Parathyroid adenoma (tissue), 2 donors: ENCODE results near the gene ADGRV1.
"Not testable (repeated sequence)": the region's sequence is repeated elsewhere in the genome, so short reads cannot be mapped to it uniquely, and the experiment has no call there.

Source experiments
- H2AFZ ChIP-seq: fragments of 300-600 bp; sonication (generic); one replicate; pipeline ENCODE4 v1.7.0; 2017; ENCODE audit warnings: antibody characterized with exemption, mild to moderate bottlenecking
- H3K27ac ChIP-seq: fragments of 300-600 bp; sonication (generic); one replicate; pipeline ENCODE4 v1.7.0; 2017
- H3K27me3 ChIP-seq: fragments of 300-600 bp; sonication (generic); one replicate; pipeline ENCODE4 v1.7.0; 2017; ENCODE audit warnings: low read length; ENCODE audit not compliant: control insufficient read depth, insufficient read depth
- H3K36me3 ChIP-seq: fragments of 300-600 bp; sonication (generic); one replicate; pipeline ENCODE4 v1.7.0; 2017; ENCODE audit warnings: low read length; ENCODE audit not compliant: control insufficient read depth, insufficient read depth
- H3K4me1 ChIP-seq: fragments of 300-600 bp; sonication (generic); one replicate; pipeline ENCODE4 v1.7.0; 2017; ENCODE audit warnings: control low read depth
- H3K4me2 ChIP-seq: fragments of 300-600 bp; sonication (generic); one replicate; pipeline ENCODE4 v1.7.0; 2017; ENCODE audit warnings: low read length
- H3K4me3 ChIP-seq: fragments of 300-600 bp; sonication (generic); one replicate; pipeline ENCODE4 v1.7.0; 2017; ENCODE audit warnings: low read depth, low read length
- H3K79me2 ChIP-seq: fragments of 300-600 bp; sonication (generic); one replicate; pipeline ENCODE4 v1.7.0; 2017; ENCODE audit warnings: control low read depth
- H3K9ac ChIP-seq: fragments of 300-600 bp; sonication (generic); one replicate; pipeline ENCODE4 v1.7.0; 2017; ENCODE audit warnings: mild to moderate bottlenecking
- H3K9me3 ChIP-seq: fragments of 300-600 bp; sonication (generic); one replicate; pipeline ENCODE4 v1.7.0; 2017; ENCODE audit warnings: low read length; ENCODE audit not compliant: control insufficient read depth
- CTCF ChIP-seq: fragments of 300-600 bp; sonication (generic); IDR thresholded peaks from one replicate; pipeline ENCODE4 v1.7.0; 2017; ENCODE audit warnings: antibody characterized with exemption, mild to moderate bottlenecking
- donor health status: primary hyperparathyroidism.

ADGRV1 gene

GRCh38 chr5:90917928-90918668, 359.5 kb downstream of the ADGRV1 start:
- Histone ChIP-seq H3K9ac (no peak overlapping the region), H3K9me3 (no peaks in the 10 kb centered on the region), H3K27ac (no peak overlapping the region), H3K79me2 (no peaks in the 10 kb centered on the region), H3K27me3 (no peaks in the 10 kb centered on the region), H3K4me1 (no peaks in the 10 kb centered on the region), H3K36me3 (no peaks in the 10 kb centered on the region), H3K4me2 (peak overlapping the region; percentile 59), H2AFZ (peak overlapping the region; percentile 40), H3K4me3 (peak overlapping the region; percentile 24)
- TF ChIP-seq CTCF = no peak

GRCh38 chr5:90921418-90921973, 362.9 kb downstream of the ADGRV1 start:
- H3K4me1 ChIP-seq = no peaks in the 10 kb centered on the region
- no peak overlapping the region for H3K4me2 ChIP-seq
- no peaks in the 10 kb centered on the region for H3K27me3 ChIP-seq
- H3K27ac ChIP-seq = no peak overlapping the region
- no peak for TF ChIP-seq CTCF
- H3K79me2 ChIP-seq = no peaks in the 10 kb centered on the region
- H3K4me3 ChIP-seq = no peak overlapping the region
- H2AFZ ChIP-seq = no peak overlapping the region
- H3K36me3 ChIP-seq = no peaks in the 10 kb centered on the region
- no peaks in the 10 kb centered on the region for H3K9me3 ChIP-seq
- H3K9ac ChIP-seq = no peak overlapping the region

- not testable (repeated sequence) for H3K27me3 ChIP-seq, H3K9ac ChIP-seq, H3K36me3 ChIP-seq, H2AFZ ChIP-seq, H3K4me1 ChIP-seq, H3K79me2 ChIP-seq, H3K4me2 ChIP-seq, H3K9me3 ChIP-seq, H3K4me3 ChIP-seq, H3K27ac ChIP-seq
Observed at GRCh38 chr5:90924222-90924621, 365.6 kb downstream of the ADGRV1 start.

- H3K79me2 ChIP-seq, H2AFZ ChIP-seq, H3K36me3 ChIP-seq, H3K9ac ChIP-seq, H3K27ac ChIP-seq, H3K9me3 ChIP-seq, H3K4me1 ChIP-seq, H3K4me3 ChIP-seq, H3K4me2 ChIP-seq, H3K27me3 ChIP-seq: not testable (repeated sequence)
Observed at GRCh38 chr5:90929013-90929839, 370.6 kb downstream of the ADGRV1 start.

- Histone ChIP-seq H2AFZ (no peak overlapping the region), H3K4me1 (no peaks in the 10 kb centered on the region), H3K79me2 (no peaks in the 10 kb centered on the region), H3K27me3 (no peaks in the 10 kb centered on the region), H3K27ac (no peak overlapping the region), H3K36me3 (no peaks in the 10 kb centered on the region), H3K9me3 (no peaks in the 10 kb centered on the region), H3K9ac (no peak overlapping the region), H3K4me3 (no peak overlapping the region), H3K4me2 (no peak overlapping the region)
- no peak for TF ChIP-seq CTCF
Observed at GRCh38 chr5:90930062-90930461, 371.5 kb downstream of the ADGRV1 start.
